Activated CD4-positive, CD25-positive, alpha-beta regulatory T cell treated with anti-CD3 and anti-CD28 coated beads, Interleukin-2, amount 50 U/mL, for 16 hours (primary cell): ENCODE data around the gene ULK3.

ENCODE experiments used
- DNase-seq: peaks from one replicate; pipeline ENCODE4 v3.0.0-alpha.2; 2020; ENCODE audit warnings: low read depth, low spot score

Gene ULK3

GRCh38 chr15:74840851-74841775 is 1.8 kb downstream of the ULK3 start:
- no peak for DNase-seq

DNA sequence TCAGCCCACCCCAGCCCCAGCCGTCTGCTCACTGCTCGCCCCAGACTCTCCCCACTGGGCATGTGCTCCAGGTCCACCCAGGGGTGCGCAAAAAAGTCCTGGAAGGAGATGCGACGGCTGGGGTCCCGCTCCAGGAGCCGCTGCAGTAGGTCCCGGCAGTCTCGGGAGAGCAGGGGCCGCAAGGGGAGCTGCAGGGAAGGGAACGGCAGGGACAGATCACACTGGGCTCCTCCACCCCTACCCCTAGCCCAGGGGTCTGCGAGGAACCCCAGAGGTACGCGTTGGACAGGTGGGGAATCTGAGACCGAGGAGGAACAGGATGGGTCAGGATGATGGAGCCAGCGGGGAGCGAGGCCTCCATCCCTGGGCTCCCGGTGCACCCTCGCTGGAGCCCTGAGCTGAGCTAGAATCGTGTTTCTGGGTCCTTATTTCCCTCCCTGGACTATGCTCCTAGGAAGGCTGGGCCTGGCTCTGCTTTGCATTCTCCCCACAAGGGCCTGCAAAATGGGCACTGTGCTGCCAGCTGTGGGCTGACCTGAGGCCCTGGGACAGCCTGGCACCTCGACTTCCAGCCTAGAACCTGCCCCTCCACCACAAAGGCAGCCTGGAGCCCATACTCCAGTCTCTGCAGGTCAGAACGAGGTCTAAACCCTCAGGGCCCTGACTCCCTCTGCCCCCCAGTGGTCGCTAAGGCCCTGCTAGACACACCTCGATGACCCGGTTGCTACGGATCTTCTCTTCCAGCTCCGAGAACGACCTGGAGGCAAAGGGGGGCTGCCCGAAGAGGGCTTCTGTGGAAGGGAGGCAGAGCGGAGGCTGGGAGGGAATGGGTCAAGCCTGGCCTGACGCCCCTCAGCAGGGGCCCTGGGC is 3.2 kb downstream of the ULK3 start:
- no peak for DNase-seq

DNA sequence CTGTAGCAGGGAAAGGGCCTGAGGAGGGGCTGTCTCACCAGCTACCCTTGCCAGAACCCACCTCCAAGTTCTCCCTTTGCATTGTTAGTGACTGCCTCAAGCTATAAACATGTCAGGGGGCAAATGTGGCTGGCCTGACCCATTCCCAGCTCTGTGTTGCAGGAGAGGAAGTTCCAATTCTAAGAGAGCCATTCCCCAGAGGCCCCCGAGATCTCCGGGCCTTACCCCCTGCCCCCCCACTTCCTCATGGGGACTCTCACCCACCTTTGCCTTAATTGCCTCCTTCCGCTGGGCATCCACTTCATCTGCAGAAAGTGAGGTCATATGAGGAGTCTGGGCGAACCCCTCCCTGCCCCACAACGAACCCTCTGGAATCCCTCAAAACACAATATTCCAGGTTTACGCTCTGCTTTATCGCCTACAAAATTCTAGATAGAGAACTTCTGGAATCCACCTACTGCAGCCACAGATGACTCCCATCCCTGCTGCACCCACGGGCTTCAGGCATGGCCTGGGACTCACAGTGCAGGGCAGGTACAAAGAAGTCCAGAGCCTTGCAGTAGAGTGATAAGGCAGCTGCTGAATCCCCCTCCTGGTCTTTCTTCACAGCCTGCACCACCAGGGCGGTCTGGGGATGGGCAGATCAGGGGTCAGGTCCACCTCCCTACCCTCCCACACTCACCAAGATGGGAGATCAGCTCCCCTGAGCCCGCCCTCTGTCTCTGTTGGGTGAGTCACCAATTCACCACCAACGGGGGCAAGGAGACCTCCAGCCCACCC is 4.0 kb downstream of the ULK3 start:
- no peak for DNase-seq

GRCh38 chr15:74838137-74838516 is 4.8 kb downstream of the ULK3 start:
- DNase-seq = no peak

- no peak for DNase-seq
Measured at GRCh38 chr15:74837482-74838136, 5.3 kb downstream of the ULK3 start.

GRCh38 chr15:74836846-74837245 is 6.1 kb downstream of the ULK3 start:
- no peak for DNase-seq

- no peak for DNase-seq
Measured at GRCh38 chr15:74835312-74835823, 7.6 kb downstream of the ULK3 start.

- no peak for DNase-seq
Measured at GRCh38 chr15:74833376-74834107, 9.4 kb downstream of the ULK3 start.

DNA sequence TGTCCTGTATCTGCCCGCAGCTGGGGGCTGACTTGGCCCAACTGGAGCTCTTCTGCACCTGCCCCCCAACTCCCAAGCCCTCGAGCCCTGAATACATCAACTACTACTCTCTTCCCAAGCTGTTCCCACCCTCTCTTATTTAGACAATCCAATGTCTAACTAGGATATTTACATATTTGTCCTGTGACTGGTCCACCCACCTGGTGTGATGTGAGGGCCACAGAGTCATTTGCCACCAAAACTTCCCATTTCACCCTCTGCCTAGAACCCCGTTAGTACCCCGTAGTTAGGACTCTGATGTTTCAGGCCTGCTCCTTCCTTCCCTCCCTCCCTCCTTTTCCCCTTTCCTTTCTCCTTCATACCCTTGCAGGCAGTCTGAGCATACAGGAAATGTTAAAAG is 10.1 kb downstream of the ULK3 start:
- DNase-seq = no peak

DNA sequence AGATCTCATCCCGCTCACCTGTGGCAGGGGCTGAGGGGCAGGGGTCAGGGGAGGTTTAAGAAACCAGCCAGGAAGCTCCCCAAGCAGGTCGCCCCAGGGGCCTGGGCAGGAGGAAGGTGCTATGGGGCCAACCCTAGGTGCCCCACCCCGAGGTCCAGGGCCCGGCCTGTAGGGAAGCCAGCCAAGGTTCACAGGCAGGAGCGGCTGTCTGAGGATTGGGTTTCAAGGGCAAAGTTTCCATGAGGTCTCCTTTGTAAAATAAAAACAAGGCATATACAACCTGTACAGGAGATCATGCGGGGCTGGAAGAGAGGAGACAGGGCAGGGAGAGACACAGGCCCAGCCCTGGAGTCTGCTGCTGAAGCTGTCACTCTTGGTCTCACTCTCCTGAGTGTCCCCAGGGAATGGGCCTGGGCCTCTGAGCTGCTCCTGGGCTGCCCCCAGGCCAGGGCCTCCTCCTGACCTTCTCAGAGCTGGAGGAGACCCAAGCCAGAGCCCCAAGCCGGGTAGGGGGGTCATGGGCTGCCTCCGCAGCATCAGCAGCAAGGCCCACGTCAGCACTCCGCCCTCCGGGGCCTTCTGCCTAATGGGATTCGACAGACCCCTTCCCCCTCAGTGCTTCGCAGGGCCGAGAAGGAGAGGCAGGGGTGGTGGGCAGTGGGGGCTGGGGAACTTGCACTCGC is 11.0 kb downstream of the ULK3 start:
- no peak for DNase-seq

DNA sequence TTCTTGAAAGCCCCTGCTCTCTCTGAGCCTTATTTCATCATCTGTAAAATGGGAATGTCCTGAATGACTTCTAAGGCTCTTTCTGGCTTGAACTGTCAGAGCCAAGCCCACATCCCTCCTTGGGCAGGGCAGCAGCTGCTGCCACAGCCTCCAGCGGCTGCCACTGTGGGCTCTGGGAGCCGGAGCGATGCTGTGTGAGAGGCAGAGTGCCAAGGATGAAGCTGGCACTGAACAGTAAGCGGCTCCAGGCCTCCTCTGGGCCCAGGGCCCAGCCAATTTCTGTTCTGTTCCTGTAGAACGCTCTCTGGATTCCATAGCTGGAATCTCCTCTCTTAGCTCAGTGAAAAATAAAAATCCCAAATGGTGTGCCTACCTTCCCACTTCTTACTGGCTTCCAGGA is 12.1 kb downstream of the ULK3 start:
- DNase-seq = no peak

- no peak for DNase-seq
Measured at GRCh38 chr15:74829991-74830390, 13.0 kb downstream of the ULK3 start.

GRCh38 chr15:74829486-74829885 is 13.5 kb downstream of the ULK3 start:
- DNase-seq = no peak

- DNase-seq = no peak
Measured at GRCh38 chr15:74828835-74829234, 14.1 kb downstream of the ULK3 start.

DNA sequence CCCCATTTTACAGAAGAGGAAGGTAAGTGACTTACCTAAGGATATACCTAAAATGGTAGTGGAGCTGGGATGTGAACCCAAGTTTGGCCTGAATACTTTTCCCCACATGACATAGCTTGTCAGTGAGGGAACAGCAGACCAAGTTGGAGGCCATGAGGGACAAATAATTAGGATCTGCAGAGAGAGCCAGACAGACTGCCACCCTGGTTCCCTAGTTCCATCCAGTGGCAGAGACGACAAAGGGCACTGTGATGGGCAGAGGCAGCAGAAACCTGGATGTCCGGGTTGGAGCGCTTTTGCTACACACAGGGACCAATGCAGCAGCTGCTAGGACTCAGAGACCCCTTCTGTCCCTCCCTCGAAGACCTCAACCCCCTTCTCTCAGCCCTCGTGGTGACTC is 15.3 kb downstream of the ULK3 start:
- DNase-seq = no peak

GRCh38 chr15:74826921-74827320 is 16.0 kb downstream of the ULK3 start:
- DNase-seq = no peak

DNA sequence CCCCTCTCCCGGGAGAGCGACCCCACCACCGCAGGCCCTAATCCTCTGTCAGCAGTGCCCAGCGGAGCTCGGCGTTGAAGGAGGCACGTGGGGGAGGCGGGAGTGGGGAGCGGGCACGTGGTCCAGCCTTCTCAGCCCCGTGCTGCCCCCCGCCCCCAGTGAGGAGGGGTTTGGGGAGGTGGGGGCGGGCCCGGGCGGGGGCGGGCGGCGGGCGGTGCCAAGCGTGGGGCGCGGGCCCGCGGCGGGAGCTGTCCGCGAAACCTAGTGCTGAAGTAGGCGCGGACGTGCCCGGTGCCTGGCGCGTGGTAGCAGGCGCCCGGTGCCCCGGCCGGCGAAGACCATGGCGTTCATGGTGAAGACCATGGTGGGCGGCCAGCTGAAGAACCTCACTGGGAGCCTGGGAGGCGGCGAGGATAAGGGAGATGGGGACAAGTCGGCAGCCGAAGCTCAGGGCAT is 16.6 kb downstream of the ULK3 start, which contains the start of gene CPLX3:
Gene CPLX3, plus strand, starts transcription at position 264 of the 456 bp plus-strand sequence. Its CDS starts 77 bp downstream, at position 341.
- no peak for DNase-seq

DNA sequence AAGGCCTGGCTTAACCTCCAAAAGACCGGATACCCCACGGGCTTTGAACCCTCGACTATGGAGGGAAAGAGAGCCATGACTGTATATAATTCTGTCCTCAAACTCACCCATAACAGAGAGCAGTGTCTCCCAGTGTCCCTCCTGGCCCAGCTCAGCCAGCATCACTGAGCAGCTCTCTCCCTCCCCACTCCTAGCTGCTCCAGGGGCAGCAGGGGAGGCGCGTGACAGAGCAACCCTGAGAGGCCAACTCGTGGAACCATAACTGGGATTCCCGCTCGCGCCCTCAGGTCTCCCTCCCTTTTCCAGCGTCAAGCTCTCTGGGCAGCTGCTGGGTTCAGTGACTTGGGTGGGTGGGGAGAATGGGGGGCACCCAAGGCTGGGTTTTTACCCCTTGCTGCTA is 17.1 kb downstream of the ULK3 start:
- no peak for DNase-seq

GRCh38 chr15:74824976-74825375 is 18.0 kb downstream of the ULK3 start:
- DNase-seq = no peak

DNA sequence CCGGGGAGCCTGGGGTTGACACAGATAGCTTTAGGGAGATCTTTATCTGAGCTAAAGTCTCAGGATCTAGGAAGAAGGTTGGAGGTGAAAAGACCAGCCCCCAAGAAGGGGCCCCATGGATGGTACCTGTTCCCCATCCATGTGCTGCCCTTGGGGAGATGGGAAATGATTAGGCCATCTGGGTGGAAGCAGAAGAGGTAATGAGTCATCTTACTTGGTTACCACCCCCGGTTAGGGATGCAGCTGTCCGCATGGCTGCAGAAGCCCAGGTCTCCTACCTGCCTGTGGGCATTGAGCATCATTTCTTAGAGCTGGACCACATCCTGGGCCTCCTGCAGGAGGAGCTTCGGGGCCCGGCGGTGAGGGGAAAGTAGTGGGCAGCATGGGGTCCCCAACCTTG is 19.6 kb downstream of the ULK3 start:
- no peak for DNase-seq
